ENCODE measurements around the gene FERMT1.

FERMT1 gene

GRCh38 chr20:6026051-6026450 is 96.8 kb downstream of the FERMT1 start:
- no peak for DNase-seq (ENCODE audit: low read depth, low spot score)
- no peak overlapping the region for H3K4me3 ChIP-seq (ENCODE audit: low read depth, low read length)
- in situ Hi-C loops (cut with HindIII; ENCODE audit: low sequenced_read_pairs) = no loop called here
- TF ChIP-seq CTCF (IDR thresholded peaks at IDR 0.05; ENCODE audit: low read depth, low read length) = no peak

All from astrocyte of the spinal cord (primary cell).